Myocyte (in vitro differentiated cells): ENCODE results near the gene DZIP1L. TPM values are rescaled to one million over a fixed set of nuclear protein-coding genes. Genes with fewer than 3 reads are reported as not detected.
"Not testable (repeated sequence)": the region's sequence is repeated elsewhere in the genome, so short reads cannot be mapped to it uniquely, and the experiment has no call there.

Experiments used
- DNase-seq: peaks from one replicate; pipeline ENCODE4 v3.0.0-alpha.2; 2012; ENCODE audit warnings: low read depth
- polyA plus RNA-seq: library from polyadenylated mRNA; unstranded; fragments of >200 nt; gene quantifications from one replicate; pipeline ENCODE4 v1.2.1, GENCODE V29; 2012; ENCODE audit warnings: missing spikeins
- total RNA-seq: library from RNA; depleted of rRNA; stranded (reverse); fragments of >200 nt; gene quantifications from 2 replicates; pipeline ENCODE4 v1.2.3, GENCODE V29; 2014

Gene DZIP1L, protein sequence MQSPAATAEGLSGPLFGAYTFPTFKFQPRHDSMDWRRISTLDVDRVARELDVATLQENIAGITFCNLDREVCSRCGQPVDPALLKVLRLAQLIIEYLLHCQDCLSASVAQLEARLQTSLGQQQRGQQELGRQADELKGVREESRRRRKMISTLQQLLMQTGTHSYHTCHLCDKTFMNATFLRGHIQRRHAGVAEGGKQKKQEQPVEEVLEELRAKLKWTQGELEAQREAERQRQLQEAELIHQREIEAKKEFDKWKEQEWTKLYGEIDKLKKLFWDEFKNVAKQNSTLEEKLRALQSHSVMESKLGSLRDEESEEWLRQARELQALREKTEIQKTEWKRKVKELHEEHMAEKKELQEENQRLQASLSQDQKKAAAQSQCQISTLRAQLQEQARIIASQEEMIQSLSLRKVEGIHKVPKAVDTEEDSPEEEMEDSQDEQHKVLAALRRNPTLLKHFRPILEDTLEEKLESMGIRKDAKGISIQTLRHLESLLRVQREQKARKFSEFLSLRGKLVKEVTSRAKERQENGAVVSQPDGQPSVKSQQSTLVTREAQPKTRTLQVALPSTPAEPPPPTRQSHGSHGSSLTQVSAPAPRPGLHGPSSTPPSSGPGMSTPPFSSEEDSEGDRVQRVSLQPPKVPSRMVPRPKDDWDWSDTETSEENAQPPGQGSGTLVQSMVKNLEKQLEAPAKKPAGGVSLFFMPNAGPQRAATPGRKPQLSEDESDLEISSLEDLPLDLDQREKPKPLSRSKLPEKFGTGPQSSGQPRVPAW
- total RNA-seq: 5.5 and 10.2 TPM in 2 replicates
- 11.9 TPM for polyA plus RNA-seq

DNA sequence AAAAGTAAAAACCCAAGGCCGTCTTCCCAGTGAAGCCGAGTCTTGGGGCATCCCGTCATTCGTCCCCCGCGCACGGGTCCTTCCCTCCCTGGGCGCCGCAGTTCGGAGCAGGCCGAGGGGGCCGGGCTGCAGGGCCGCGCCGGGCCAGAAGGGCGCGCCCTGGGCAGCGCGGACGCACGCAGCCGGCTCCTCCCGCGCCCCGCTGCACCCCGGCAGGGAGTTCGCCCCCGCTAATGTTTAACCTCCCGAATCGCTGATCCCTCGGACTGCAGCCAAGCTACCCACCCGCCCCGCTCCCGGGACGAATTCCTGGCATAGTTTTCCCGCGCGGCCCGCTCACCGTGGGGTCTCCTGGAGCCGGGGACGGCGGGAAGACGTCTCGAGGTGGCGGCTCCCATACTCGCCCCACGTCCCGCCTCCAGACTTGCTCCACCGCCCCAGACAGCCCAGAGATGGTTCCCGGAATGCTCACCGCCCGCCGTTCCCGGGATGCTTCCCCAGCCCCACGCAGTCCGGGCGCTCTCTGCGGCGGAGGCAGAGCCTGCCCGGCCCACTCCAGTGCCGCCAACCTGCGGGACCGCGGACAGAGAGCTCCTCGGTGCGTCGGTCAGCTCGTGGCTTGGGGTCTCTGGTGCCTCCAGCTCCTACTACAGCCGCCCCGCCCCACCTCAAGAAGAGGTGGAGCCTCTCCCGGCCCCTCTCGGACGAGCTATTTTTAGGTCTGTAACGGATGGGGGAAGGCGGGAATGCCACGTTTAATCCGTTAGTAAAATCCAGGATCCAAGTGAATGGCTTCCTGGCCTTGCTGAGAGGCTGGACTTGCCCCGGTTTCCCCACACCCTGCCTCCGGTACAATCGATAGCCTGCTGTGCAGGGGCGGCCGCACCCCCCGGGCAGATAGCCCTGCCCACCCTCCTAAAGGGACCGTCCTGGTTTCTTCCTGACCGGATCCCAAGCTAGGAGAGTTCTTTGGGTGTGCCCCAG is at the start of gene DZIP1L:
Gene DZIP1L (minus strand): TSS at position 621 of the 984 bp plus-strand sequence. CDS start 11,637 bp downstream, outside the sequence.
- DNase-seq: peak; percentile 80

DNA sequence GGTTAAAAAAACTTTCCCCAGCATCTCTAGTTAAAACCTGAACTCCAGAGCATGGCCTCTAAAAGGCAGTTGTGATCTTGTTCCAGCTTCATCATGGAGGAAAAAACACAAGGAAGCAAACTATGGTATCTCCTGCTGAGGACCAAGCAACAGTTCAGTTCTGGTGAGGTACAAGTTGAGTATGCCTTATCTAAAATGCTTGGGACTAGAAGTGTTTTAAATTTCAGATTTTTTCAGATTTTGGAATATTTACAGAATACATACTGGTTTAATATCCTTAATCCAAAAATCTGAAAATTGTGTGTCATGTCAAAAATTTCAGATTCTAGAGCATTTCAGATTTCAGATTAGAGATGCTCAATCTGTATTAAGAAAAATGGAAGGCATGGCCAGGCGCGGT is 49.7 kb upstream of the DZIP1L start:
- DNase-seq: no peak

DNA sequence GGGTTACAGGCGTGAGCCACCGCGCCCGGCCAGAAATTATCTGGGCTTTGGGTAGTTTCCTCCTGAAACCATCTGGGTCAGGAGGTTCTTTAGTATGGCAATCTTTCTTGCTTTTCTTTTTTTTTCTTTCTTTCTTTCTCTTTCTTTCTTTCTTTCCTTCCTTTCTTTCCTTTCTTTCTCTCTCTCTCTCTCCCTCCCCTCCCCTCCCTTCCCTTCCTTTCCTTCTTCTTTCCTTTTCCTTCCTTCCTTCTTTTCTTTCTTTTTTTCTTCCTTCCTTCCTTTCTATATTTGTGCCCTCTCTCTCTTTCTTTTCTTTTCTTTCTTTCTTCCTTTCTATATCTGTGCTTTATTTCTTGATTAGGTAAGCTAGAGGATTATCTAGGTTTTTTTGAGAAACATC is 42.3 kb upstream of the DZIP1L start:
- no peak for DNase-seq

DNA sequence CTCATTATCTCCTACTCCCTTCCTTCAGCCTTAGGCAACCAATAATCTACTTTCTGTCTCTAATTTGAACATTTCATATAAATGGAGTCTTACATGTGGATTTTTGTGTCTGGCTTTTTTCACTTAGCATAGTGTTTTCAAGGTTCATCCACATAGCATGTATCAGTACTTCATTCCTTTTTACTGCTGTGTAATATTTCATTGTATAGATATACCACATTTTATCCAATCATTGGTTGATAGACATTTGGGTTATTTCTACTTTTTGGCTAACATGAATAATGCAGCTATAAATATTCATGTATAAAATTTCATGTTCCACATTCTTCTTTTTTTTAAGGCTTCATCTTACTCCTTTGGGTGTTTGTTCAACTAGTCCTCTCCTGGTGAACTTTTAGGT is 39.1 kb upstream of the DZIP1L start:
- DNase-seq: no peak

DNA sequence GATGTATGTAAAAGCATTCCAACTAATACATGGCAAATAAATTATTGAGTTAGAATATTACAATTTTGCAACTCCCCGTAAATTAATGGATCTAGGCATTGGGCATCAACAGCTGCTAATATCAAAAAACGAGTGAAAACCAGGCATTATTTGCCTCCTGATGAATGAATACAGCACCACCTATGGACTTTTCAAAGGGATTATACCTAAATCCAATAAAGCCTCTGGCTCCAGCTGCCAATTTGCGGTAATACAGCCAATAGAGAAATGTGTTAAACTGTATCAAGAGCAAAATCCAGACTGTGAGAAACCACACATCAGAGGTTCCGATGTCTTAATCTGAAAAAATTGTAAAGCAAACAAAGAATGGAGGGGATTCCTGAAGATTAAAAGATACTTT is 33.1 kb upstream of the DZIP1L start:
- no peak for DNase-seq

DNA sequence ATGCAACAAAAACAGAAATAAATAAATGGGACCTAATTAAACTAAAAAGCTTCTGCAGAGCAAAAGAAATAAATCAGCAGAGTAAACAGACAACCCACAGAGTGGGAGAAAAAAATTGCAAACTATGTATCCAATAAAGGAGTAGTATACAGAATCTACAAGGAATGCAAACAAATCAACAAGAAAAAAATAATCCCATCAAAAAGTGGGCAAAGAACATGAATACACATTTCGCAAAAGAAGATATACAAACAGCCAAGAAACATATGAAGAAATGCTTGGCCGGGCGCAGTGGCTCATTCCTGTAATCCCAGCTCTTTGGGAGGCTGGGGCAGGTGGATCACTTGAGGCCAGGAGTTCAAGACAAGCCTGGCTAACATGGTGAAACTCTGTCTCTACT is 26.8 kb upstream of the DZIP1L start:
- DNase-seq: not testable (repeated sequence)

DNA sequence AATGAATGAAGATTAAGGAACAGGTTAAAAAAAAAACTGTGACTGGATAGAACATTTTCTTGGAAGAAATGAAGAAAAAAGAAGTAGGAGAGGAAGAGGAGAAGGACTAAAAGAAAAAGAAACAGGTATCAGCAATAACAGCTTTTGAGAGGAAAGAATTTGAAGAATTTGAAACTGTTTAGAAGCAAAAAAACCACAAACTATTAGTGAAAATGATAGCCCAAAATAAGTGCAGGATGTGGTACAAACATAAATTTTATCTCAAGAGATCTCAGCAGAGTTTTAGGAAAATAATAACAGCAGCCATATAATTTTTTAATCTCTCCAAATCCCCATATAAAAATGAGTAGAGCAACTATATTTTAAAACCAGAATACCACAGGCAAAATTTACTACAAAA is 25.5 kb upstream of the DZIP1L start:
- DNase-seq: no peak

DNA sequence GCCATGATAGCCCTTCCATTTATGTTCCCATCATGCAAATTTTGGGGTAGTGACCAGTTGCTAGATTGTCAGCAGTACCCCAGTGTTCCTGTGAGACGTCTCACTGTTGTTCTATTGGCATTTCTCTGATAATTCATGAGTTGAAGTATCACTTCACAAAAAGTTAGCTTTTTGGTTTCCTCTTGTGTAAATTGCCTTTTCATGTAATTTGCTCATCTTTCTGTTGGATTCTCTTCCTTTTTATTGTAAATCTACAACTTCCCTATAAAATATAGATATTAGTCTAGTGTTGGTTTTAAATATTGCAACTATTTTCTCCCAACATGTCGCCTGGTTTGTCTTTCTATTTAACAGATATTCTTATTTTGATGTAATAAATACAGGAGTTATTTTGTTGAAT is 24.3 kb upstream of the DZIP1L start:
- DNase-seq: no peak

DNA sequence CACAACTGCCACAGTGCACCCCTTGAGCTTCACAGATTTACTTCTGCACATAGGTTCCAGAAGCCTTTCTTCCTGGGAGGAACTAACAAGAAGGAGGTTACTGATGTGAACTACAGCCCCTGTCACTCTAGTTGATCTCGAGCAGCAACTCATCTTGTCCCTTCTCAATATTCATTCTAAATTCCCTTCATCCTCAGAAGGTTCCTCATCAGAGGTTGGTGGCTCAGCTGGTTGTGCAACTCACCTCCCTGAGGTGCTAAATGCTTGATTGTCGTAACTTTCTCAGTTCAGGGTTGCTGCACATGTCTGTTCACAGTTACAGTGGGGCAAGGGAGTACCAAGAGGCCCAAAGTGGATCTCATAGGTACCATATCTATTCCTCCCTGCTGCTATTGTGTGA is 22.5 kb upstream of the DZIP1L start:
- DNase-seq: no peak

DNA sequence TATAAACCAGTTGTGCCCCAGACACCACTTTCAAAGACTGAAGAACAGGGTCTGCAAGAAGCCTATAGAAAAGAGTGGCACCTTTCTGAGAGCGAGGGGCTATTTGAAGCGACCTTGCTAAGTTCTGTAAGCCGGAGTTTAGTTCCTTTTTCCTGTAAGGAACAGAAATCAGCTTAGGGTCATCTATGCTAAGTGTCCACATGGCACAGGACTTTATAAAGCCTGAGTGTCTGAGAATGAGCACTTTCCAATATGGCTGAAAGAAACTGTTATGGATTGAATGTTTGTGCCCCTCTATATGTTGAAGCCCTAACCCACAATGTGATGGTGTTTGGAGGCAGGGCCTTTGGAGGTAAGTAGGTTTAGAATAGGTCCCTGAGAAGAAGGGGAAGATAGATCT is 20.8 kb upstream of the DZIP1L start:
- no peak for DNase-seq

DNA sequence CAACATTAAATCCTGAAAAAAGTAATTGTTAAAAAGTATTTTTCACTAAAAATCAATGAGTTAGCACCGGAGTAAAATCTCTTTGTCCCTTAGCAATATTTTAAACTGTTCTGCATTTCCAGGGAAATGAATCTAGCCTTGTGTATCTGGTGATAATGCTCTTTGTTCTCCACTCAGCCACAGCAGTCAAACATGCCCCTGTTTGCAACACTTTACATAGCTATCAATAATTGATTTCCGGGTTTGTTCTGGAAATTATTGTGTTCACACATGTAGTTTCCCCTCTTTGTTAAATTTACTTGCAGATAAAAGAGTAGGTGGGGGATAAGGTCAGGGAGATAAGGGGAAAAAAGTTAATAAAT is 20.4 kb upstream of the DZIP1L start:
- DNase-seq: no peak

DNA sequence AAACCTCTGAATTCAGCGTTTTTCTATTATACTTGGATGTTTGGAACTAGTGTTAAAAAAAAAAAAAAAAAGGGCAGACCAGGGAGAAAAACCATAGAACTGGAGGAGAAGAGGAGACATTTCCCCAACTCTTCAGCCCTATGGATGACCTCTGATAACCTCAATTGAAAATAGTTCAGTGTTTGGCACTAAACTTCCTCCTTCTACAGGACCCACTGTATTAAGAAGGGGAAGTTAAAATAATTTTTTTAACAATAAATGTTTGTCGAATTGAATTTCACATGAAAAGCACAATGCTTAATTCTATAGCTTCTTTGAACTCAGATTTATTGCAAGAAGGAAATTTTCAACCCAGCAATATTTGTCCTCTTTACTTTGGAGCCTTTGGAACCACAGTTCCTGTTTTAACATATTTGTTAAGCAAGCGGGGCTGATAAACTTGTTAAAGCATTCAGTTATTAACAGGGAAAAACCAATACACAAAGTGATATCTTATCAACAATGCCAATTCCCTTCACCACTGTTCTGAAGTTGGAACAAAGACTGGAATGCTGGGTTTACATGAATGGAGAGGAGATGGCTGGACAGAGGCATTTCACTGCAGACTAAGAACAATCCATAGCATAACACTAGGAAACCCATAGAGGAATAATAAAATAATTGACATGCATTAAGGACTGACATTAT is 19.9 kb upstream of the DZIP1L start:
- DNase-seq: no peak

DNA sequence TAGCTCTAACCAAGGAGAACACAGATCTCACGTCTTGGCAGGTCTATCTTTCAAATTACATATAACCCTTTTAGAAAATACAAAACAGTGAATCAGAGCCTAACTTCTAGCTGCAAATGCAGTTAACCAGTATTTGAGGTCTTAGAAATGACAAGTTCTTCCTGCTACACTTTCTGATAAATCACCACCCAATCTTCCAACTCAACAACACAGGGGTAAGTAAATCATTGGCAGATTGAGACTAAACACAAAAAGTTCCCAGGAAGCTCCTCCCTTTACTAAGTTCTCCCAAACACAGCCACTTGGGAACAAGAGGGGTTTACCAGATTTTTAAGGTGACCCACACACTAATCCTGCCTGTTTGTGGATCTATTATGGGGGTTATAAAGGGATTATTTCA is 16.8 kb upstream of the DZIP1L start, which contains the start of gene A4GNT:
Gene A4GNT (minus strand): TSS at position 152 of the 400 bp plus-strand sequence. CDS start 1,134 bp downstream, outside the sequence.
- DNase-seq: no peak

DNA sequence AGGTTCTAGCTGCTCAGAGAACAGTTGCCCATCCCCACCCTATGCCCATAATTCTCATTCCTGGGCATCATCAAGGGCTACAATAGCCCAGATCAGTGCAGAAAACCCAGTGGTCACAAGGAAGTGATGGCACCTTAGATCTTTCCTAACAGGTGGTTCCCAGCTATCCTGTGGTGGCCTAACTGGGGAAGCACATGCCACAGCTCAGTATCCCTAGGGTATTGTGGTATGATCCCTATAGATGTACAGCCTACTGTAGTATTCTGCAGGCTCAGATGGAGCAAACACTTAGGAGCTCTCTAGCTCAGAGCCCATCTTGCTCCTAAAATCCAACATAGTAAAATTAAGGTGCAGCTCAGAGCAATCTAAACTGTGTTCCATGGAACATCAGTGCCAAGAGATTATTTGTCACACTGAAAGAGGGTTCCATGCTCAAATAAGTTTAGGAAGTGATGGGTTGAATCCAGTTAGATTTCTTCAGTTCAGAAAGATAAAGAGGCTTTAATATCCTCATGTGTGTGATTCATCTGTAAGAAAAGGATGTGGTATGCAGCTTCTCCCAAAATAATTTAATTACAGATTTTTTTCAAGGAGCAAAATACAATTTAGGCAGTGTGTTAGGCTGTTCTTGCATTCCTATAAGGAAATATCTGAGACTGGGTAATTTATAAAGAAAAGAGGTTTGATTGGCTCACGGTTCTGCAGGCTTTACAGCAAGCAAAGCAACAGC is 12.4 kb upstream of the DZIP1L start:
- DNase-seq: peak; percentile 64

DNA sequence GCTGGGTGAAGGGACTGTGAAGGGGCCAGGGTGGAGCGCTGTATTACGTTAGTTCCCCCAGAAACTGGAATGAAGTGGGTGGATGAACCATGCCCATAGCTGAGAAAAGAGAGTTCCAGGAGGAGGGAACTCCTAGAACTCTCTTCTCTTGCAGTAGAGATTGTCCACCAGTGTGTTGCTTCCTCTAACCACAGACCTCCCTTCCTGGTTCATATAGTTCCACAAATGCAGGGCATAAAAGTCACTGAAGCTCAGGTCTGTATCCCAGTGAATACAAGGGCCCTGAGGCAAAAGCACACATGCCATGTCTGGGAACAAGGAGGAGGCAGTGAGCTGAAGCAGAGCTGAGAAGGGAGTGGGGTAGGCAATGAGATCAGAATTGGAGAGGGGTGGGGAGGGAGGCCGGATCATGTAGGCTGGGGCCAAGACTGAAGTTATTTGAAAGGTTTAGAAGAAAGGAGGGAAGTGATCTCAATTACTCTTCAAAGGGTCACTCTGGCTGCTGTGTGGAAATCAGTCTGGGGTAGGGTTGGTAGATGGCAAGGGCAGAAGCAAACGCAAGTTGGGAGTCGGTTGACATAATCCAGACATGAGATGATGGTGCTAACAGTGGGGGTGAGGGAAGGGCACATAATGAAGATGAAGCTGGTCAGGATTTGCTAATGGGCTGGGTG is 10.3 kb upstream of the DZIP1L start:
- DNase-seq: peak; percentile 45

DNA sequence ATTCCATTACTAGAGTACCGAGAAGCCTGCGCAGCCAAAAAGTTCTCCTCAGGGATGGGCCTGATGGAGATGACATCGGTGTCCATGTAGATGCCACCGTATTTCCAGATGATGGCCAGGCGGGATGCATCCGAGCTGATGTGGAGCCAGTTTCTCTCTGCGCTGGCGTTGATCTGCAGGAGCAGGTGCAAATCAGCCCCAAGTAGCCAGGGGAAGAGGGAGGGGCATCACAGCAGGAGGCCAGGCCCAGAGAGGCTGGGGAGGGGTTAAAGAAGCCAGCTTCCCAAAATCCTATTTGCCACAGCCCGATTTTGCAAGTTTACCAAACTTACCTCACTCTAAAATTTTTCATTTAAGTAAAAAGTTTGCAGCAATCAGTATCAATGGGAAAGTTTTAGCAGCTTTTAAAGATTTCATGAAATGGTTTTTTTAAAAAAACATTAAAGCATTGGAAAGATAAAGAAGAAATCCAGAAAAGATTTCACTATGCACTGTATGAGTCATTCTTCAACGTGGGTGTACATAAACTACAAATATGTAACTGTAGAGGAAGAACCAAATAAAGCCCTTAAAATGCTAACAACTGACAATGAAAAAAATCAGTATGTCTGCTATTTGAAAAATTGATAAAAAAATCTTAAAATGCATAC is 9.4 kb upstream of the DZIP1L start:
- peak; percentile 91 for DNase-seq

DNA sequence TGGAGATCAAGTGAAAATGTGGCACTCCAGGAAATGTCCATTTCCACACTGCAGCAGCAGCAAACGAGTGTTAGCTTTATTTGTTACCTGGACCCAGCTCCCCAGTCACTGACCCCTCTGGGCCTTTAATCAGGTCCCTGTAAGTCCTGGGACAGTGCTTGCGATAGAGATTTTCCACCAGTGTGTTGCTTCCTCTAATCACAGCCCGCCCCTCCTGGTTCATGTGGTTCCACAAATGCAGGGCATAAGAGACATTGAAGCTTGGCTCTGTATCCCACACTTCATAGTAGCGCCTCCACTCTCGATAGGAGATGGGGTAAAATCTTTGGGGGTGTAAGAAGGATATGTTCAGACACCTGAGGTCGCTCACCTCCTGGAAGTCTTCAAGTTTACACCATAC is 8.8 kb upstream of the DZIP1L start:
- DNase-seq: no peak

DNA sequence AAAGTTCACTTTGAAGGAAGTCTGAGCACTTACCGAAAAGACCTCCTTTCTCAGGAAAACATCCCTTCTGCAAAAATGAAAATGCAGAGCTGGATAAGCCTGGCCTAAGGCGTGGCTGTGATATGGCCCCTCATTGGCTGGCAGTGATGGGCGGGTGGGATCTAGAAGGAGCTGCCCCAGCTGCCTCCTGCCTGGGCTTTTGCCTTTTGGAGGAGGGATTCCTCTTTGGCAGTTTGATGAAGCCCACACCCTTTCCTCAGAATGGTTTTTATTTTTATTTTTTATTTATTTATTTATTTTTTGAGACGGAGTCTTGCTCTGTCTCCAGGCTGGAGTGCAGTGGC is 4.0 kb upstream of the DZIP1L start:
- no peak for DNase-seq
